HEK293 (cell line): ENCODE measurements around the gene SLC48A1.

Experiments used
- CTCF ChIA-PET: fragments of 350-600 bp; formaldehyde crosslinking; extraction: SDS; loops from one replicate; lab custom pipeline; 2021; ENCODE audit warnings: antibody characterized with exemption; lab: Yijun Ruan, JAX
- POLR2A ChIA-PET: fragments of 300-600 bp; formaldehyde crosslinking; extraction: SDS; loops from one replicate; lab custom pipeline; 2020; ENCODE audit warnings: antibody characterized with exemption, inconsistent platforms; lab: Yijun Ruan, JAX
- H3K27ac ChIP-seq: fragments of 200-500 bp; sonication (Bioruptor generic); 2 replicates; pipeline ENCODE4 v1.5.1; 2014; ENCODE audit warnings: low read depth, low read length, control low read depth, inconsistent platforms; ENCODE audit errors: extremely low read depth
- H3K36me3 ChIP-seq, 2 experiments: fragments of 200-500 bp in 1 of 2; sonication (Bioruptor generic) in 1 of 2; 1 replicate in 1 of 2; 2 replicates in 1 of 2; pipeline ENCODE4 v1.5.1; 2014 to 2017; ENCODE audit warnings: inconsistent platforms in 2 of 2, low read length in 2 of 2; ENCODE audit not compliant: control insufficient read depth in 2 of 2, insufficient read depth in 1 of 2
- H3K4me1 ChIP-seq: fragments of 200-500 bp; sonication (Bioruptor generic); 2 replicates; pipeline ENCODE4 v1.5.1; 2014; ENCODE audit warnings: mild to moderate bottlenecking, low read length, inconsistent platforms; ENCODE audit not compliant: control insufficient read depth, insufficient read depth
- H3K4me3 ChIP-seq: 2 replicates; pipeline ENCODE4 v1.5.1; 2011; ENCODE audit warnings: low read depth, mild to moderate bottlenecking, control low read depth, low read length, moderate library complexity
- H3K9me3 ChIP-seq: fragments of 200-500 bp; sonication (Bioruptor generic); 2 replicates; pipeline ENCODE4 v1.5.1; 2014; ENCODE audit warnings: low read depth, low read length, inconsistent platforms; ENCODE audit not compliant: control insufficient read depth, insufficient read depth
- HOXD13 ChIP-seq: sonication (generic); formaldehyde crosslinking; IDR thresholded peaks from 2 replicates; pipeline ENCODE4 v1.8.0; 2022; ENCODE audit warnings: missing genetic modification reagents, borderline replicate concordance
- KLF9 ChIP-seq: fragments of 450-650 bp; formaldehyde crosslinking; IDR thresholded peaks from 2 replicates; pipeline ENCODE4 v1.5.1; 2016; ENCODE audit warnings: missing biosample characterization, missing genetic modification characterization, low read depth
- MEIS1 ChIP-seq: sonication (generic); formaldehyde crosslinking; IDR thresholded peaks from 2 replicates; pipeline ENCODE4 v1.8.1; 2022; ENCODE audit warnings: missing genetic modification reagents, mild to moderate bottlenecking, borderline replicate concordance
- PRDM4 ChIP-seq: fragments of 450-650 bp; formaldehyde crosslinking; IDR thresholded peaks from 2 replicates; pipeline ENCODE4 v1.5.1; 2017; ENCODE audit warnings: missing biosample characterization, missing genetic modification characterization
- SP2 ChIP-seq: fragments of 450-650 bp; formaldehyde crosslinking; IDR thresholded peaks from 2 replicates; pipeline ENCODE4 v1.5.1; 2016; ENCODE audit warnings: missing biosample characterization, missing genetic modification characterization
- WT1 ChIP-seq: fragments of 450-650 bp; formaldehyde crosslinking; IDR thresholded peaks from 2 replicates; pipeline ENCODE4 v1.5.1; 2016; ENCODE audit warnings: missing biosample characterization, missing genetic modification characterization
- ZBTB44 ChIP-seq: fragments of 450-650 bp; IDR thresholded peaks from 2 replicates; pipeline ENCODE4 v1.5.1; 2018; ENCODE audit warnings: missing biosample characterization, mild to moderate bottlenecking, missing genetic modification characterization
- ZBTB7A ChIP-seq: fragments of 450-650 bp; formaldehyde crosslinking; IDR thresholded peaks from 2 replicates; pipeline ENCODE4 v1.5.1; 2016; ENCODE audit warnings: low read depth, missing biosample characterization, missing genetic modification characterization
- ZIC2 ChIP-seq: fragments of 450-650 bp; formaldehyde crosslinking; IDR thresholded peaks from 2 replicates; pipeline ENCODE4 v1.5.1; 2016; ENCODE audit warnings: missing biosample characterization, missing genetic modification characterization
- ZNF112 ChIP-seq: fragments of 450-650 bp; formaldehyde crosslinking; IDR thresholded peaks from 2 replicates; pipeline ENCODE4 v1.5.0; 2017; ENCODE audit warnings: missing biosample characterization, missing genetic modification characterization
- ZNF133 ChIP-seq: fragments of 450-650 bp; formaldehyde crosslinking; IDR thresholded peaks from 2 replicates; pipeline ENCODE4 v1.5.1; 2016; ENCODE audit warnings: missing biosample characterization, missing genetic modification characterization
- ZNF202 ChIP-seq: fragments of 450-650 bp; formaldehyde crosslinking; IDR thresholded peaks from 2 replicates; pipeline ENCODE4 v1.5.1; 2016; ENCODE audit warnings: missing biosample characterization, missing genetic modification characterization, borderline replicate concordance
- ZNF280D ChIP-seq: fragments of 450-650 bp; formaldehyde crosslinking; IDR thresholded peaks from 2 replicates; pipeline ENCODE4 v1.5.1; 2016; ENCODE audit warnings: missing biosample characterization, missing genetic modification characterization
- ZNF311 ChIP-seq: fragments of 450-650 bp; formaldehyde crosslinking; IDR thresholded peaks from 2 replicates; pipeline ENCODE4 v1.5.1; 2017; ENCODE audit warnings: missing biosample characterization, missing genetic modification characterization, borderline replicate concordance
- ZNF37A ChIP-seq: fragments of 450-650 bp; IDR thresholded peaks from 2 replicates; pipeline ENCODE4 v1.5.1; 2018; ENCODE audit warnings: missing biosample characterization, missing genetic modification characterization
- ZNF433 ChIP-seq: fragments of 450-650 bp; formaldehyde crosslinking; IDR thresholded peaks from 2 replicates; pipeline ENCODE4 v1.5.1; 2016; ENCODE audit warnings: missing biosample characterization, missing genetic modification characterization, low read depth
- ZNF561 ChIP-seq: fragments of 450-650 bp; IDR thresholded peaks from 2 replicates; pipeline ENCODE4 v1.5.1; 2018; ENCODE audit warnings: missing biosample characterization, missing genetic modification characterization, borderline replicate concordance
- ZNF707 ChIP-seq: fragments of 450-650 bp; formaldehyde crosslinking; IDR thresholded peaks from 2 replicates; pipeline ENCODE4 v1.5.1; 2016; ENCODE audit warnings: missing biosample characterization, missing genetic modification characterization
- ZNF776 ChIP-seq: fragments of 450-650 bp; formaldehyde crosslinking; IDR thresholded peaks from 2 replicates; pipeline ENCODE4 v1.5.0; 2017; ENCODE audit warnings: missing biosample characterization, missing genetic modification characterization, borderline replicate concordance
- ZSCAN18 ChIP-seq: fragments of 450-650 bp; formaldehyde crosslinking; IDR thresholded peaks from 2 replicates; pipeline ENCODE4 v1.5.1; 2016; ENCODE audit warnings: missing biosample characterization, missing genetic modification characterization

SLC48A1 gene

GRCh38 chr12:47733142-47733541 lies 39.9 kb upstream of the SLC48A1 start:
- H3K36me3 ChIP-seq, result no peaks in the 10 kb centered on the region
- no peak overlapping the region for H3K4me3 ChIP-seq
- no peak overlapping the region for H3K27ac ChIP-seq
- H3K9me3 ChIP-seq, result no peaks in the 10 kb centered on the region
- CTCF ChIA-PET, result interaction anchor here (0.8 to 22.5 kb wide), 9 partner anchors 9 to 105 kb away, joined by 3 to 784 read pairs (median 6); partner anchors contain the start of genes RPAP3 and SLC48A1
- no peaks in the 10 kb centered on the region for H3K4me1 ChIP-seq
- no peak for TF ChIP-seq KLF9 (tag by site-specific recombination)
- TF ChIP-seq ZNF202 (tag by site-specific recombination), result no peak
- no peak for TF ChIP-seq ZNF37A (tag by site-specific recombination)
- no peak for TF ChIP-seq ZNF561
- POLR2A ChIA-PET, result no interaction called here

GRCh38 chr12:47734725-47735480 lies 38.1 kb upstream of the SLC48A1 start:
- no peaks in the 10 kb centered on the region for H3K9me3 ChIP-seq
- CTCF ChIA-PET, result interaction anchor here (1.8 to 13.5 kb wide), 2 partner anchors 39 to 104 kb away, joined by 9 to 784 read pairs; partner anchors contain the start of gene SLC48A1
- no peak for TF ChIP-seq ZSCAN18
- TF ChIP-seq ZIC2 (tag by site-specific recombination), result peak; percentile 30
- no peak overlapping the region for H3K27ac ChIP-seq
- H3K4me3 ChIP-seq, result no peak overlapping the region
- POLR2A ChIA-PET, result no interaction called here
- no peaks in the 10 kb centered on the region for H3K4me1 ChIP-seq
- H3K36me3 ChIP-seq, result no peaks in the 10 kb centered on the region

- Histone ChIP-seq H3K9me3 (no peaks in the 10 kb centered on the region), H3K27ac (no peak overlapping the region), H3K4me1 (no peaks in the 10 kb centered on the region), H3K36me3 (no peaks in the 10 kb centered on the region), H3K4me3 (no peak overlapping the region)
- POLR2A ChIA-PET, result interaction anchor here (1.0 kb wide), 1 partner anchor 947 kb away, joined by 3 read pairs; the partner anchor contains the start of gene KANSL2
- CTCF ChIA-PET, result interaction anchor here (1.2 to 13.5 kb wide), 3 partner anchors 9 to 103 kb away, joined by 4 to 784 read pairs (median 9); partner anchors contain the start of gene SLC48A1
- TF ChIP-seq SP2 (tag by site-specific recombination) (no peak), ZNF707 (tag by site-specific recombination) (no peak), ZNF280D (no peak), ZBTB44 (no peak), ZNF776 (no peak), MEIS1 (CRISPR knock-in tag) (no peak), ZBTB7A (no peak), ZNF311 (tag by site-specific recombination) (no peak), ZNF112 (tag by site-specific recombination) (no peak), ZNF433 (tag by site-specific recombination) (no peak), WT1 (tag by site-specific recombination) (no peak), PRDM4 (tag by site-specific recombination) (no peak), HOXD13 (CRISPR knock-in tag) (no peak), ZNF133 (no peak)
Measured at GRCh38 chr12:47735649-47736048, 37.4 kb upstream of the SLC48A1 start.
